Skeletal muscle satellite cell (primary cell): ENCODE data around the gene LILRB3.
"Not testable (repeated sequence)": the region's sequence is repeated elsewhere in the genome, so short reads cannot be mapped to it uniquely, and the experiment has no call there.

Experiments
- H3K27me3 ChIP-seq: 2 replicates; pipeline ENCODE4 v1.7.0; 2013; ENCODE audit warnings: low read length; ENCODE audit not compliant: control insufficient read depth, insufficient read depth
- H3K36me3 ChIP-seq: 2 replicates; pipeline ENCODE4 v1.7.0; 2013; ENCODE audit warnings: mild to moderate bottlenecking, control low read depth, low read length; ENCODE audit not compliant: insufficient read depth
- H3K4me1 ChIP-seq: 2 replicates; pipeline ENCODE4 v1.7.0; 2013; ENCODE audit warnings: low read length; ENCODE audit not compliant: control insufficient read depth, insufficient read depth
- H3K4me2 ChIP-seq: 2 replicates; pipeline ENCODE4 v1.7.0; 2013; ENCODE audit warnings: mild to moderate bottlenecking, low read length
- H3K4me3 ChIP-seq: 2 replicates; pipeline ENCODE4 v1.7.0; 2013; ENCODE audit warnings: low read length
- H3K9ac ChIP-seq: 2 replicates; pipeline ENCODE4 v1.7.0; 2013; ENCODE audit warnings: mild to moderate bottlenecking, low read depth, low read length, moderate library complexity
- H3K9me3 ChIP-seq: replicated peaks from 2 replicates; pipeline ENCODE4 v1.7.0; 2013; ENCODE audit warnings: mild to moderate bottlenecking, control low read depth, low read length

The LILRB3 gene

GRCh38 chr19:54254195-54254906 lies 31.5 kb upstream of the LILRB3 start:
- no peaks in the 10 kb centered on the region for H3K9me3 ChIP-seq
- H3K27me3 ChIP-seq: peaks cover 19% of the 10 kb centered on the region
- H3K9ac ChIP-seq: no peak overlapping the region
- no peak overlapping the region for H3K4me2 ChIP-seq
- H3K36me3 ChIP-seq: no peaks in the 10 kb centered on the region
- no peaks in the 10 kb centered on the region for H3K4me1 ChIP-seq
- H3K4me3 ChIP-seq: no peak overlapping the region

GRCh38 chr19:54253331-54254194 lies 30.8 kb upstream of the LILRB3 start:
- Histone ChIP-seq H3K9me3 (no peaks in the 10 kb centered on the region), H3K4me2 (no peak overlapping the region), H3K9ac (no peak overlapping the region), H3K36me3 (no peaks in the 10 kb centered on the region), H3K27me3 (peaks cover 19% of the 10 kb centered on the region), H3K4me1 (no peaks in the 10 kb centered on the region), H3K4me3 (no peak overlapping the region)

DNA sequence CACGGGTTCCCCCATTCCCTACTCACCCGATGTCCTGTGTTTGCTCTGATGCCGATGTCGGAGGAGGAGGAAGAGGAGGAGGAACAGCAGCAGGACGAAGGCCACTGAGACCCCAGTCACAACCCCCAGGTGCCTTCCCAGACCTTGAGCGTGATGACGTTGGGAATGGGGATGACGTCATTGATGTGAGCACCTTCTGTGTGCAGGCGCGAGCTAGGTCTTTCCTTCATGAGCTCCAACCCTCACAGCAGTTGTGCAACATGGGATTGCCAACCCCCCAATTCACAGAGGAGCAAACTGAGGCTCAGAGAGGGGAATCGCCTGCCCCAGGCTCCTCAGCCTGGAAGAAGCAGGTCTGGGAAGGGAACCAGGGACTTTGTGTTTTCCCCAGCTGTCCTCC lies 30.0 kb upstream of the LILRB3 start:
- no peaks in the 10 kb centered on the region for H3K36me3 ChIP-seq
- H3K4me2 ChIP-seq: no peak overlapping the region
- peaks cover 19% of the 10 kb centered on the region for H3K27me3 ChIP-seq
- no peak overlapping the region for H3K4me3 ChIP-seq
- H3K9me3 ChIP-seq: no peaks in the 10 kb centered on the region
- no peak overlapping the region for H3K9ac ChIP-seq
- H3K4me1 ChIP-seq: no peaks in the 10 kb centered on the region

DNA sequence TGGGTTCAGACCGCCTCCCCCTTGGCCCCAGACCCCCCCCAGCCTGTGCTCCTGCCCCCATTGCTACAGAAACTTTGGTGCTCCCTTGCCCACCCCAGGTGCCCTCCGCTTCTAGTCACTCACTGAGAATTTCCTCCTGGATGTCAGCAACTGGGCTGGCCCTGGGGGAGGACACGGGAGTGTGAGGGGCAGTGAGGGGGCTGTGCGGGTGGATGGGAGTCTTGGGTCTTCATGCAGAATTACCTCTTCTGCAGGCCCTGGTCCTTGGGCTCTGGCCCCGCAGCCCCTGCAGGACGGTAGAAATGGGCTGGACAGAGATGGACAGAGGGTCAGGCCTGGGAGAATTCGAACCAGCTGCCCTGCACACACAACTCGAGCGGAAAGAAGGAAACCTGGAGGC lies 29.4 kb upstream of the LILRB3 start:
- no peaks in the 10 kb centered on the region for H3K36me3 ChIP-seq
- H3K27me3 ChIP-seq: peaks cover 13% of the 10 kb centered on the region
- no peaks in the 10 kb centered on the region for H3K9me3 ChIP-seq
- no peak overlapping the region for H3K4me3 ChIP-seq
- no peaks in the 10 kb centered on the region for H3K4me1 ChIP-seq
- H3K4me2 ChIP-seq: no peak overlapping the region
- H3K9ac ChIP-seq: no peak overlapping the region

- Histone ChIP-seq H3K9me3 (no peaks in the 10 kb centered on the region), H3K4me2 (no peak overlapping the region), H3K27me3 (peaks cover 9% of the 10 kb centered on the region), H3K4me3 (no peak overlapping the region), H3K4me1 (no peaks in the 10 kb centered on the region), H3K9ac (no peak overlapping the region), H3K36me3 (no peaks in the 10 kb centered on the region)
These were observed 25.3 kb upstream of the LILRB3 start for GRCh38 chr19:54248016-54248601.

- Histone ChIP-seq H3K9me3 (no peaks in the 10 kb centered on the region), H3K9ac (no peak overlapping the region), H3K4me2 (no peak overlapping the region), H3K36me3 (no peaks in the 10 kb centered on the region), H3K27me3 (peaks cover 2% of the 10 kb centered on the region), H3K4me1 (no peaks in the 10 kb centered on the region), H3K4me3 (no peak overlapping the region)
These were observed 24.5 kb upstream of the LILRB3 start for GRCh38 chr19:54247106-54247930.

DNA sequence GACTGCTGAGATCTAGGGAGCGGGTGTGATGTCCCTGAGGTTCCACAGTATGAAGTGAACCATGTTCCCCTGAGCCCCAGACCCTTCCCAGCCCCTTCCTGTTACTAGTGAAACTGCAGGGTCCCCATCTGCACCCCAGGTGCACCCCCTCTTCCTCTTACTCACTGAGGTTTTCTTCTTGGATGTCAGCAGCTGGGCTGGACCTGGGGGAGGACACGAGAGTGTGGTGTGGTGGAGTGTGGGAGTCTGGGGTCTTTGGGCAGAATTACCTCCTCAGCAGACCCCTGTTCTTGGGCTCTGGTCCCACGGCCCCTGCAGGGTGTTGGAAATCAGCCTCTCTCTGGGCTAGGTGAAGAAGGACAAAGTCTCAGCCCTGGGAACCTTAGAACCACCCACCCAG lies 23.1 kb upstream of the LILRB3 start:
- Histone ChIP-seq H3K4me3 (no peak overlapping the region), H3K9me3 (no peaks in the 10 kb centered on the region), H3K4me1 (no peaks in the 10 kb centered on the region), H3K4me2 (no peak overlapping the region), H3K36me3 (no peaks in the 10 kb centered on the region), H3K27me3 (no peaks in the 10 kb centered on the region), H3K9ac (no peak overlapping the region)

DNA sequence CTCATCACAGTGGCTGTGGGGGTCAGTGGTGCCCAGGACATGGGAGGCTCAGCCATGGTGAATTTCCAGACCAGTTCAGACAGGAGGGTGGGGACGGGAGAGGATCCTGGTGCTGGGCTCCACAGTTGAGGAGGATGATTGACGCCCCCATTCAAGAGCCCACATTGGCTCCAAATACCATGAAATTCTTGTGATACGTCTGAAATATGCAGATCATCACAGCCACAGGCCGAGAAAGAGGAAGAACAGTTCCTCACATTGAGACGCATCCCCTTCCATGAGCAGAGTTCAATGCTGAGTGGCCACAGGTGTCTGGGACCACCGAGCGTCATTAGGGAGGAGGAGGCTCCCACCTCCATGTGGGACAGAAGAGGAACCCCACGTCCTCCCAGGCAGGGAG lies 21.0 kb upstream of the LILRB3 start:
- not testable (repeated sequence) for H3K9me3 ChIP-seq, H3K36me3 ChIP-seq, H3K27me3 ChIP-seq, H3K4me2 ChIP-seq, H3K4me3 ChIP-seq, H3K9ac ChIP-seq, H3K4me1 ChIP-seq

DNA sequence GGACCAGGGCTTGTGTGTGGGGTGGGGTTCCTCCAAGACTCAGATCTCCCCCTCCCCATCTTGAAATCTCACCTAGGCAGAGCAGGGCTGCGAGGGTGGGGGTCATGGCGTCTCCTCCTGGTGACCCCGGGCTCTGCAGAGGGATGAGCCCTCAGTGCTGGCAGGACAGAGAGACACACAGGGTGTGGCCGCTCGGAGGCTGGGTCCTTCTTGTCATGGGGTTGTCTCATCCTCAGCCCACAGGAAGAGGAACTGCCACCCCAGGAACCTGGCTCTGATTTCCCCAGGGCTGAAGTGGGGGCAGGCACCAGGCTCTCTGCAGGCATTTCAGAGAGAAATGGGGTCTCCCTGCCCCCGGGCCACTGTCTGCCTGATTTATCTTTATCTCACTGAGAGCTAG lies 19.8 kb upstream of the LILRB3 start, which contains the start of gene LILRA6:
LILRA6 (minus strand) TSS at position 145 of the 400 bp plus-strand sequence.
- not testable (repeated sequence) for H3K4me2 ChIP-seq, H3K27me3 ChIP-seq, H3K4me1 ChIP-seq, H3K9ac ChIP-seq, H3K9me3 ChIP-seq, H3K36me3 ChIP-seq, H3K4me3 ChIP-seq

- not testable (repeated sequence) for H3K27me3 ChIP-seq, H3K9ac ChIP-seq, H3K9me3 ChIP-seq, H3K4me2 ChIP-seq, H3K4me1 ChIP-seq, H3K36me3 ChIP-seq, H3K4me3 ChIP-seq
These were observed 19.4 kb upstream of the LILRB3 start for GRCh38 chr19:54242234-54242633.
